Astrocyte (in vitro differentiated cells and primary cell): ENCODE measurements around the gene FLNC. TPM values are rescaled to one million over a fixed set of nuclear protein-coding genes. Genes with fewer than 3 reads are reported as not detected.

Experiments used
- DNase-seq: peaks from one replicate; pipeline ENCODE4 v3.0.0-alpha.2; 2010; ENCODE audit warnings: low read depth
- FAIRE-seq: peaks from 2 replicates; lab custom pipeline; 2011; peaks lifted over from hg19 to GRCh38; lab: Jason Lieb, UNC
- H2AFZ ChIP-seq: 2 replicates; pipeline ENCODE4 v1.6.0; 2012; ENCODE audit warnings: low read depth, low read length, inconsistent platforms
- H3K27ac ChIP-seq: 2 replicates; pipeline ENCODE4 v1.5.1; 2011; ENCODE audit warnings: low read depth, low read length, inconsistent platforms
- H3K27me3 ChIP-seq: 2 replicates; pipeline ENCODE4 v1.6.0; 2011; ENCODE audit warnings: low read length, inconsistent platforms; ENCODE audit not compliant: insufficient read depth
- H3K36me3 ChIP-seq: 2 replicates; pipeline ENCODE4 v1.5.1; 2011; ENCODE audit warnings: low read length, inconsistent platforms; ENCODE audit not compliant: insufficient read depth
- H3K4me1 ChIP-seq: 2 replicates; pipeline ENCODE4 v1.5.1; 2011; ENCODE audit warnings: low read length, inconsistent platforms; ENCODE audit not compliant: insufficient read depth
- H3K4me2 ChIP-seq: 2 replicates; pipeline ENCODE4 v1.6.0; 2012; ENCODE audit warnings: low read length, inconsistent platforms
- H3K4me3 ChIP-seq: 2 replicates; pipeline ENCODE4 v1.5.1; 2011; ENCODE audit warnings: low read depth, mild to moderate bottlenecking, low read length, inconsistent platforms; ENCODE audit not compliant: insufficient read depth
- H3K79me2 ChIP-seq: 2 replicates; pipeline ENCODE4 v1.6.0; 2012; ENCODE audit warnings: mild to moderate bottlenecking, low read length, inconsistent platforms; ENCODE audit not compliant: insufficient read depth
- H3K9ac ChIP-seq: 2 replicates; pipeline ENCODE4 v1.6.0; 2012; ENCODE audit warnings: mild to moderate bottlenecking, low read length, inconsistent platforms
- H3K9me3 ChIP-seq: 2 replicates; pipeline ENCODE4 v1.5.1; 2012; ENCODE audit warnings: low read depth, mild to moderate bottlenecking, low read length, inconsistent platforms; ENCODE audit not compliant: insufficient read depth
- H4K20me1 ChIP-seq: 2 replicates; pipeline ENCODE4 v1.6.0; 2012; ENCODE audit warnings: low read length, inconsistent platforms; ENCODE audit not compliant: insufficient read depth
- H3K27ac Mint-ChIP-seq: one replicate; pipeline ENCODE4 v1.8.0; 2021; ENCODE audit warnings: mild to moderate bottlenecking, mixed read lengths; ENCODE audit not compliant: unreplicated experiment
- H3K27me3 Mint-ChIP-seq: one replicate; pipeline ENCODE4 v1.8.0; 2021; ENCODE audit warnings: low read depth, mixed read lengths; ENCODE audit not compliant: unreplicated experiment
- H3K36me3 Mint-ChIP-seq: one replicate; pipeline ENCODE4 v1.8.0; 2021; ENCODE audit warnings: low read depth, mixed read lengths; ENCODE audit not compliant: unreplicated experiment
- H3K4me1 Mint-ChIP-seq: one replicate; pipeline ENCODE4 v1.8.0; 2021; ENCODE audit warnings: low read depth, mixed read lengths; ENCODE audit not compliant: unreplicated experiment
- H3K4me3 Mint-ChIP-seq: one replicate; pipeline ENCODE4 v1.8.0; 2021; ENCODE audit warnings: mild to moderate bottlenecking, moderate library complexity, mixed read lengths; ENCODE audit not compliant: unreplicated experiment
- H3K9me3 Mint-ChIP-seq: one replicate; pipeline ENCODE4 v1.8.0; 2021; ENCODE audit warnings: mild to moderate bottlenecking, mixed read lengths; ENCODE audit not compliant: unreplicated experiment
- EZH2 ChIP-seq: IDR thresholded peaks from 2 replicates; pipeline ENCODE4 v1.6.1; 2012; ENCODE audit warnings: mild to moderate bottlenecking, low read length, inconsistent platforms; ENCODE audit not compliant: insufficient read depth
- total RNA-seq: library from RNA; stranded (reverse); gene quantifications from 2 replicates; pipeline ENCODE4 v1.2.1, GENCODE V29; 2021
- TF ChIP-seq, protein P1 (sequence below): IDR thresholded peaks from 2 replicates; pipeline ENCODE4 v1.5.1; 2011; ENCODE audit warnings: low read depth, mild to moderate bottlenecking, inconsistent platforms, low read length, moderate library complexity; ENCODE audit not compliant: insufficient read depth

The FLNC gene
- total RNA-seq, 1 donor from 2014 or later = 364 TPM

DNA sequence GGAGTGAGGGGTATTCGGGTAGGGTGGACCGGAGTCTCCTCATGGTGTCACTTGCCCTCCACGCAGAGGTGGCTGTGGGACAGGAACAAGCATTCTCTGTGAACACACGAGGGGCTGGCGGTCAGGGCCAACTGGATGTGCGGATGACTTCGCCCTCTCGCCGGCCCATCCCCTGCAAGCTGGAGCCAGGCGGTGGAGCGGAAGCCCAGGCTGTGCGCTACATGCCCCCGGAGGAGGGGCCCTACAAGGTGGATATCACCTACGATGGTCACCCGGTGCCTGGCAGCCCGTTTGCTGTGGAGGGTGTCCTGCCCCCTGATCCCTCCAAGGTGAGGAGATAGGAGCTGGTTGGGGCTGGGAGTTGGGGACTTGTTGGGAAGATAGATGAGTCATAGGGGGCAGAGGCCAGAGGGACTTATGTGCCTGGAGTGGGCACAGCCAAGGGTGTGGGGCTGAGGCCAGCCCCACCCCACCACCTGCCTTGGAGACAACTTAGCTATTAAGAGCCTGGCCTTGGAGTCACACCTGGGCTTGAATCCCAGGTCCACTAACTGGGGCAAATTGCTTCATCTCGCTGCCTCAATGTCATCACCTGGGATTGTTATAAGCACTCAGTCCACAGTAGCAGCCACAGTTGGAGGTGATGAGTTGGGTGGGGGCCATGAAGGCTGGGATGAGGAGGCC, 13.9 kb downstream of the FLNC start:
- H3K4me3 ChIP-seq = no peak overlapping the region
- Mint-ChIP-seq H3K4me3 (no peak overlapping the region), H3K36me3 (peaks cover 15% of the 10 kb centered on the region), H3K9me3 (no peaks in the 10 kb centered on the region), H3K27ac (no peak overlapping the region), H3K27me3 (no peaks in the 10 kb centered on the region), H3K4me1 (no peaks in the 10 kb centered on the region)
- no peak overlapping the region for H3K9ac ChIP-seq
- no peak overlapping the region for H3K27ac ChIP-seq
- peaks cover 11% of the 10 kb centered on the region for H3K4me1 ChIP-seq
- no peak for DNase-seq
- no peak overlapping the region for H3K4me2 ChIP-seq
- peaks cover 94% of the 10 kb centered on the region for H4K20me1 ChIP-seq
- peaks cover 69% of the 10 kb centered on the region for H3K36me3 ChIP-seq
- H3K27me3 ChIP-seq = no peaks in the 10 kb centered on the region
- no peak for FAIRE-seq
- no peaks in the 10 kb centered on the region for H3K9me3 ChIP-seq
- TF ChIP-seq, protein P1, sequence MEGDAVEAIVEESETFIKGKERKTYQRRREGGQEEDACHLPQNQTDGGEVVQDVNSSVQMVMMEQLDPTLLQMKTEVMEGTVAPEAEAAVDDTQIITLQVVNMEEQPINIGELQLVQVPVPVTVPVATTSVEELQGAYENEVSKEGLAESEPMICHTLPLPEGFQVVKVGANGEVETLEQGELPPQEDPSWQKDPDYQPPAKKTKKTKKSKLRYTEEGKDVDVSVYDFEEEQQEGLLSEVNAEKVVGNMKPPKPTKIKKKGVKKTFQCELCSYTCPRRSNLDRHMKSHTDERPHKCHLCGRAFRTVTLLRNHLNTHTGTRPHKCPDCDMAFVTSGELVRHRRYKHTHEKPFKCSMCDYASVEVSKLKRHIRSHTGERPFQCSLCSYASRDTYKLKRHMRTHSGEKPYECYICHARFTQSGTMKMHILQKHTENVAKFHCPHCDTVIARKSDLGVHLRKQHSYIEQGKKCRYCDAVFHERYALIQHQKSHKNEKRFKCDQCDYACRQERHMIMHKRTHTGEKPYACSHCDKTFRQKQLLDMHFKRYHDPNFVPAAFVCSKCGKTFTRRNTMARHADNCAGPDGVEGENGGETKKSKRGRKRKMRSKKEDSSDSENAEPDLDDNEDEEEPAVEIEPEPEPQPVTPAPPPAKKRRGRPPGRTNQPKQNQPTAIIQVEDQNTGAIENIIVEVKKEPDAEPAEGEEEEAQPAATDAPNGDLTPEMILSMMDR = no peak
- no peak for TF ChIP-seq EZH2
- peaks cover 33% of the 10 kb centered on the region for H3K79me2 ChIP-seq
- H2AFZ ChIP-seq = no peak overlapping the region

DNA sequence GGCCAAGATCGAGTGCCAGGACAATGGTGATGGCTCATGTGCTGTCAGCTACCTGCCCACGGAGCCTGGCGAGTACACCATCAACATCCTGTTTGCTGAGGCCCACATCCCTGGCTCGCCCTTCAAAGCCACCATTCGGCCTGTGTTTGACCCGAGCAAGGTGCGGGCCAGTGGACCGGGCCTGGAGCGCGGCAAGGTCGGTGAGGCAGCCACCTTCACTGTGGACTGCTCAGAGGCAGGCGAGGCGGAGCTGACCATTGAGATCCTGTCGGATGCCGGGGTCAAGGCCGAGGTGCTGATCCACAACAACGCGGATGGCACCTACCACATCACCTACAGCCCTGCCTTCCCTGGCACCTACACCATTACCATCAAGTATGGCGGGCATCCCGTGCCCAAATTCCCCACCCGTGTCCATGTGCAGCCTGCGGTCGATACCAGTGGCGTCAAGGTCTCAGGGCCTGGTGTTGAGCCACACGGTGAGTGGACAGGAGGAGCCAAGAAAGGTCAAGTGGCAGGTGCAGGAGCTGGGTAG, 14.6 kb downstream of the FLNC start:
- Histone ChIP-seq H3K27me3 (no peaks in the 10 kb centered on the region), H3K4me2 (no peak overlapping the region), H4K20me1 (peaks cover 93% of the 10 kb centered on the region), H3K4me3 (no peak overlapping the region), H2AFZ (no peak overlapping the region), H3K9me3 (no peaks in the 10 kb centered on the region), H3K9ac (no peak overlapping the region), H3K79me2 (peaks cover 27% of the 10 kb centered on the region), H3K27ac (no peak overlapping the region), H3K4me1 (peaks cover 11% of the 10 kb centered on the region), H3K36me3 (peaks cover 71% of the 10 kb centered on the region)
- Mint-ChIP-seq H3K36me3 (peaks cover 12% of the 10 kb centered on the region), H3K4me3 (no peak overlapping the region), H3K4me1 (no peaks in the 10 kb centered on the region), H3K27me3 (no peaks in the 10 kb centered on the region), H3K27ac (peak overlapping the region; percentile 53), H3K9me3 (no peaks in the 10 kb centered on the region)
- no peak for DNase-seq
- FAIRE-seq = no peak
- TF ChIP-seq, protein P1 = no peak
- TF ChIP-seq EZH2 = no peak

DNA sequence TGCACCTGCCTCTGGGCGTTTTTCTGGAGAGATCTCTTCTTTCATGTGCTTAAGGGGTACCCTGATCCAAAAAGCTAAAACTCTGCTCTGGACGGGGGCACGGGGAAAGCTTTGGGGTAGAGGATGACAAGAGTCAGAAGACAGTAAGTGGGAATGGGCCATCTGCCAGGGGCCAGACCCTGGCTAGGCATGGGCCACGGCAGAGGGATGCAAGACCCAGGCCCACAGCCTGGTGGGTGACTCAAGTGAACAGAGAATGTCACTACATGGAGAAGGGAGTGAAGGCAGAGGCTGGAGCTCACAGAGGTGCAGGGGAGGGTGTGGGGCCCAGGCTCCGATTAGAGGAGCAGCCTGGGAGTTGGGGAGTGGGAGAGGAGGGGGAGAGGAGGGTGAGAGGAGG, 15.3 kb downstream of the FLNC start:
- Histone ChIP-seq H3K36me3 (peaks cover 72% of the 10 kb centered on the region), H3K27ac (no peak overlapping the region), H3K4me1 (peaks cover 11% of the 10 kb centered on the region), H3K27me3 (no peaks in the 10 kb centered on the region), H3K4me2 (no peak overlapping the region), H3K9ac (no peak overlapping the region), H2AFZ (no peak overlapping the region), H3K4me3 (no peak overlapping the region), H4K20me1 (peaks cover 93% of the 10 kb centered on the region), H3K9me3 (no peaks in the 10 kb centered on the region), H3K79me2 (peaks cover 25% of the 10 kb centered on the region)
- H3K36me3 Mint-ChIP-seq = peaks cover 15% of the 10 kb centered on the region
- H3K27me3 Mint-ChIP-seq = no peaks in the 10 kb centered on the region
- no peak overlapping the region for H3K4me3 Mint-ChIP-seq
- DNase-seq = no peak
- no peak for FAIRE-seq
- no peak overlapping the region for H3K27ac Mint-ChIP-seq
- no peaks in the 10 kb centered on the region for H3K4me1 Mint-ChIP-seq
- no peak for TF ChIP-seq EZH2
- TF ChIP-seq, protein P1 = no peak
- H3K9me3 Mint-ChIP-seq = no peaks in the 10 kb centered on the region
